GM12878 (cell line): Measurements from ENCODE around the gene SURF4. TPM values are rescaled to one million over a fixed set of nuclear protein-coding genes. Genes with fewer than 3 reads are reported as not detected.

ENCODE experiments used
- EP300 ChIP-seq, 2 experiments: fragments of 150-350 bp in 1 of 2; IDR thresholded peaks; 2 replicates each; pipeline ENCODE4 v1.6.1; 2011 to 2012; ENCODE audit warnings: low read depth in 2 of 2, low read length in 2 of 2, borderline replicate concordance in 1 of 2, improper control_type of control experiment in 1 of 2, inconsistent platforms in 1 of 2; ENCODE audit not compliant: control insufficient read depth in 1 of 2
- ETV6 ChIP-seq, 2 experiments: fragments of 450-650 bp in 1 of 2; IDR thresholded peaks in 1 of 2; conservative IDR thresholded peaks in 1 of 2; 2 replicates each; pipeline ENCODE4 v1.6.1; 2014; ENCODE audit warnings: antibody characterized with exemption in 1 of 2, borderline replicate concordance in 1 of 2, low read depth in 1 of 2, mild to moderate bottlenecking in 1 of 2, moderate library complexity in 1 of 2
- KAT2A ChIP-seq: conservative IDR thresholded peaks from 2 replicates; pipeline ENCODE4 v1.6.1; 2011; ENCODE audit warnings: low read depth, low read length; ENCODE audit not compliant: control insufficient read depth
- MYC ChIP-seq: IDR thresholded peaks from 2 replicates; pipeline ENCODE4 v1.6.1; 2011; ENCODE audit warnings: mild to moderate bottlenecking, low read length, moderate library complexity, inconsistent platforms; ENCODE audit not compliant: insufficient read depth, insufficient replicate concordance, insufficient read length, severe bottlenecking
- NFXL1 ChIP-seq: fragments of 450-650 bp; IDR thresholded peaks from 2 replicates; pipeline ENCODE4 v1.6.1; 2017; ENCODE audit warnings: antibody characterized with exemption, mild to moderate bottlenecking, borderline replicate concordance
- RAD21 ChIP-seq: IDR thresholded peaks from 2 replicates; pipeline ENCODE4 v1.6.1; 2011; ENCODE audit warnings: mild to moderate bottlenecking, low read depth, low read length, moderate library complexity; ENCODE audit not compliant: insufficient read depth
- RBBP5 ChIP-seq: fragments of 200-600 bp; sonication (generic); conservative IDR thresholded peaks from 2 replicates; pipeline ENCODE4 v1.6.1; 2016
- SMAD1 ChIP-seq: fragments of 450-650 bp; IDR thresholded peaks from 2 replicates; pipeline ENCODE4 v1.6.1; 2018; ENCODE audit warnings: mild to moderate bottlenecking, low read depth; ENCODE audit not compliant: partially characterized antibody
- SPI1 ChIP-seq: IDR thresholded peaks from 2 replicates; pipeline ENCODE4 v1.6.1; 2011; ENCODE audit warnings: low read depth, mild to moderate bottlenecking, low read length, moderate library complexity, borderline replicate concordance; ENCODE audit not compliant: insufficient read depth
- TAF1 ChIP-seq: IDR thresholded peaks from 2 replicates; pipeline ENCODE4 v1.6.1; 2011; ENCODE audit warnings: mild to moderate bottlenecking, low read depth, low read length, borderline replicate concordance
- ZNF24 ChIP-seq: fragments of 450-650 bp; IDR thresholded peaks from 2 replicates; pipeline ENCODE4 v1.6.1; 2017; ENCODE audit warnings: antibody characterized with exemption, mild to moderate bottlenecking
- ZNF384 ChIP-seq: IDR thresholded peaks from 2 replicates; pipeline ENCODE4 v1.6.1; 2012; ENCODE audit warnings: low read depth, mild to moderate bottlenecking, low read length, improper control_type of control experiment, borderline replicate concordance
- polyA plus RNA-seq, 11 experiments: library from polyadenylated mRNA; depleted of rRNA in 4 of 11; unstranded in 6 of 11; stranded (reverse) in 5 of 11; fragments of >200 nt; fragmentation: Nextera tagmentation in 4 of 11; fragmentation: Illumina TruSeq in 1 of 11; extraction: Ambion mirVana in 4 of 11; extraction: Trizol in 1 of 11; gene quantifications; 1 replicate in 1 of 11; 2 replicates in 10 of 11; pipeline versions ENCODE4 v1.2.1 to v1.2.3, GENCODE V29; 2011 to 2016; ENCODE audit warnings: inconsistent platforms in 2 of 11, missing spikeins in 2 of 11, low read depth in 1 of 11
- total RNA-seq, 4 experiments: library from RNA; depleted of rRNA in 3 of 4; stranded (reverse); fragments of >200 nt in 3 of 4; fragmentation: Illumina TruSeq in 1 of 4; extraction: Trizol in 1 of 4; gene quantifications; 2 replicates each; pipeline versions ENCODE4 v1.2.1 to v1.2.3, GENCODE V29; 2013 to 2021
- TF ChIP-seq, protein P1 (sequence below): IDR thresholded peaks from 2 replicates; pipeline ENCODE4 v1.6.1; 2012; ENCODE audit warnings: low read depth, low read length, improper control_type of control experiment
- TF ChIP-seq, protein P2 (sequence below), 3 experiments: IDR thresholded peaks in 2 of 3; conservative IDR thresholded peaks in 1 of 3; 2 replicates each; pipeline ENCODE4 v1.5.1; 2011; ENCODE audit warnings: low read depth in 3 of 3, low read length in 3 of 3, mild to moderate bottlenecking in 3 of 3, control low read depth in 2 of 3, moderate library complexity in 2 of 3, inconsistent platforms in 1 of 3, mixed read lengths in 1 of 3; ENCODE audit not compliant: control insufficient read depth in 2 of 3, insufficient read depth in 1 of 3; ENCODE audit errors: extremely low read depth in 1 of 3
- TF ChIP-seq, protein P3 (sequence below): fragments of 450-650 bp; formaldehyde crosslinking; IDR thresholded peaks from 2 replicates; pipeline ENCODE4 v1.4.0; 2020; ENCODE audit warnings: mild to moderate bottlenecking, moderate library complexity
- TF ChIP-seq, protein P4 (sequence below): IDR thresholded peaks from 2 replicates; pipeline ENCODE4 v1.6.1; 2011; ENCODE audit warnings: mild to moderate bottlenecking, low read depth, low read length, moderate library complexity; ENCODE audit not compliant: insufficient replicate concordance
- TF ChIP-seq, protein P5 (sequence below): fragments of 450-650 bp; formaldehyde crosslinking; IDR thresholded peaks from 2 replicates; pipeline ENCODE4 v1.5.0; 2022; ENCODE audit warnings: mild to moderate bottlenecking, missing genetic modification characterization

SURF4 gene
- total and polyA plus RNA-seq, 10 of the 15 experiments (the other 5 are each of a cell fraction or from before 2014, with no cell fraction given): 6.4 to 134 (median 78.7) TPM

DNA sequence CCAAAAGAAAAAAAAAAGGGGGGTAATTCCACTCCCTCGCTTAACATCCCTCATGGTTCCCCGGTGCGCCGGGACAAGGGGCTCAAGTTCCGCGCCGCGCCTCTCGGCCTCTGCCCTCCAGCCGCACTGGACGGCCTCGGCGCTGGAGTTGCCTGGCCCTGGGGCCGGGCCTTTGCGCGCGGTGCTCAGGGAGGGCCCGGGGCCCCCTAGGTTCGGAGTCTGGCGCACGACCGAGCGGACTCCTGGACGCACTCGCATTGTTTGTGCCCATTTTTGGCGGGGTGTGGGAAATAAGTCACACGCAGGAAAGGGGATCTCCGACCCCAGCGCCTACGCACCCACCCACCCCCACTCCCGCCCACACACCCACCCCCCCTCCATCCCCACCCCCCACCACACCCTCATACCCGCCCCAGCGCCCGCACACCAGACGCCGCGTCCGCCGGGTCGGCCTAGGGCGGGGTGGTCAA lies 28.3 kb downstream of the SURF4 start (continued):
- TF ChIP-seq, protein P1, sequence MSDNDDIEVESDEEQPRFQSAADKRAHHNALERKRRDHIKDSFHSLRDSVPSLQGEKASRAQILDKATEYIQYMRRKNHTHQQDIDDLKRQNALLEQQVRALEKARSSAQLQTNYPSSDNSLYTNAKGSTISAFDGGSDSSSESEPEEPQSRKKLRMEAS: 0 out of 2 replicates have a peak, but pooled peaks have one; percentile 0
- no peak for TF ChIP-seq EP300 (IDR thresholded peaks at IDR 0.05; ENCODE audit: borderline replicate concordance in 1 of 2, control insufficient read depth in 1 of 2, low read depth in 2 of 2, low read length in 2 of 2)
- no peak for TF ChIP-seq RBBP5
- TF ChIP-seq, protein P2, sequence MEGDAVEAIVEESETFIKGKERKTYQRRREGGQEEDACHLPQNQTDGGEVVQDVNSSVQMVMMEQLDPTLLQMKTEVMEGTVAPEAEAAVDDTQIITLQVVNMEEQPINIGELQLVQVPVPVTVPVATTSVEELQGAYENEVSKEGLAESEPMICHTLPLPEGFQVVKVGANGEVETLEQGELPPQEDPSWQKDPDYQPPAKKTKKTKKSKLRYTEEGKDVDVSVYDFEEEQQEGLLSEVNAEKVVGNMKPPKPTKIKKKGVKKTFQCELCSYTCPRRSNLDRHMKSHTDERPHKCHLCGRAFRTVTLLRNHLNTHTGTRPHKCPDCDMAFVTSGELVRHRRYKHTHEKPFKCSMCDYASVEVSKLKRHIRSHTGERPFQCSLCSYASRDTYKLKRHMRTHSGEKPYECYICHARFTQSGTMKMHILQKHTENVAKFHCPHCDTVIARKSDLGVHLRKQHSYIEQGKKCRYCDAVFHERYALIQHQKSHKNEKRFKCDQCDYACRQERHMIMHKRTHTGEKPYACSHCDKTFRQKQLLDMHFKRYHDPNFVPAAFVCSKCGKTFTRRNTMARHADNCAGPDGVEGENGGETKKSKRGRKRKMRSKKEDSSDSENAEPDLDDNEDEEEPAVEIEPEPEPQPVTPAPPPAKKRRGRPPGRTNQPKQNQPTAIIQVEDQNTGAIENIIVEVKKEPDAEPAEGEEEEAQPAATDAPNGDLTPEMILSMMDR (IDR thresholded peaks at IDR 0.05 in 2 of 3, conservative IDR thresholded peaks at IDR 0.05 in 1 of 3; ENCODE audit: control insufficient read depth in 2 of 3, extremely low read depth in 1 of 3, insufficient read depth in 1 of 3, low read depth in 3 of 3, low read length in 3 of 3): 0 out of 6 replicates have a peak, but pooled peaks of 1 of the 3 experiments have one; percentile 1
- no peak for TF ChIP-seq KAT2A
- TF ChIP-seq MYC: no peak
- no peak; the same call in 1 of the 2 replicates for TF ChIP-seq TAF1
- TF ChIP-seq SPI1: no peak
- TF ChIP-seq RAD21: no peak
- TF ChIP-seq NFXL1: no peak
- TF ChIP-seq, protein P3, sequence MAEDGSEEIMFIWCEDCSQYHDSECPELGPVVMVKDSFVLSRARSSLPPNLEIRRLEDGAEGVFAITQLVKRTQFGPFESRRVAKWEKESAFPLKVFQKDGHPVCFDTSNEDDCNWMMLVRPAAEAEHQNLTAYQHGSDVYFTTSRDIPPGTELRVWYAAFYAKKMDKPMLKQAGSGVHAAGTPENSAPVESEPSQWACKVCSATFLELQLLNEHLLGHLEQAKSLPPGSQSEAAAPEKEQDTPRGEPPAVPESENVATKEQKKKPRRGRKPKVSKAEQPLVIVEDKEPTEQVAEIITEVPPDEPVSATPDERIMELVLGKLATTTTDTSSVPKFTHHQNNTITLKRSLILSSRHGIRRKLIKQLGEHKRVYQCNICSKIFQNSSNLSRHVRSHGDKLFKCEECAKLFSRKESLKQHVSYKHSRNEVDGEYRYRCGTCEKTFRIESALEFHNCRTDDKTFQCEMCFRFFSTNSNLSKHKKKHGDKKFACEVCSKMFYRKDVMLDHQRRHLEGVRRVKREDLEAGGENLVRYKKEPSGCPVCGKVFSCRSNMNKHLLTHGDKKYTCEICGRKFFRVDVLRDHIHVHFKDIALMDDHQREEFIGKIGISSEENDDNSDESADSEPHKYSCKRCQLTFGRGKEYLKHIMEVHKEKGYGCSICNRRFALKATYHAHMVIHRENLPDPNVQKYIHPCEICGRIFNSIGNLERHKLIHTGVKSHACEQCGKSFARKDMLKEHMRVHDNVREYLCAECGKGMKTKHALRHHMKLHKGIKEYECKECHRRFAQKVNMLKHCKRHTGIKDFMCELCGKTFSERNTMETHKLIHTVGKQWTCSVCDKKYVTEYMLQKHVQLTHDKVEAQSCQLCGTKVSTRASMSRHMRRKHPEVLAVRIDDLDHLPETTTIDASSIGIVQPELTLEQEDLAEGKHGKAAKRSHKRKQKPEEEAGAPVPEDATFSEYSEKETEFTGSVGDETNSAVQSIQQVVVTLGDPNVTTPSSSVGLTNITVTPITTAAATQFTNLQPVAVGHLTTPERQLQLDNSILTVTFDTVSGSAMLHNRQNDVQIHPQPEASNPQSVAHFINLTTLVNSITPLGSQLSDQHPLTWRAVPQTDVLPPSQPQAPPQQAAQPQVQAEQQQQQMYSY (CRISPR knock-in tag): no peak
- no peak for TF ChIP-seq ETV6 (conservative IDR thresholded peaks at IDR 0.05 in 1 of 2, IDR thresholded peaks at IDR 0.05 in 1 of 2; ENCODE audit: borderline replicate concordance in 1 of 2, low read depth in 1 of 2)
- TF ChIP-seq, protein P4, sequence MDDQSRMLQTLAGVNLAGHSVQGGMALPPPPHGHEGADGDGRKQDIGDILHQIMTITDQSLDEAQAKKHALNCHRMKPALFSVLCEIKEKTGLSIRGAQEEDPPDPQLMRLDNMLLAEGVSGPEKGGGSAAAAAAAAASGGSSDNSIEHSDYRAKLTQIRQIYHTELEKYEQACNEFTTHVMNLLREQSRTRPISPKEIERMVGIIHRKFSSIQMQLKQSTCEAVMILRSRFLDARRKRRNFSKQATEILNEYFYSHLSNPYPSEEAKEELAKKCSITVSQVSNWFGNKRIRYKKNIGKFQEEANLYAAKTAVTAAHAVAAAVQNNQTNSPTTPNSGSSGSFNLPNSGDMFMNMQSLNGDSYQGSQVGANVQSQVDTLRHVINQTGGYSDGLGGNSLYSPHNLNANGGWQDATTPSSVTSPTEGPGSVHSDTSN: no peak
- TF ChIP-seq ZNF24: no peak
- TF ChIP-seq, protein P5, sequence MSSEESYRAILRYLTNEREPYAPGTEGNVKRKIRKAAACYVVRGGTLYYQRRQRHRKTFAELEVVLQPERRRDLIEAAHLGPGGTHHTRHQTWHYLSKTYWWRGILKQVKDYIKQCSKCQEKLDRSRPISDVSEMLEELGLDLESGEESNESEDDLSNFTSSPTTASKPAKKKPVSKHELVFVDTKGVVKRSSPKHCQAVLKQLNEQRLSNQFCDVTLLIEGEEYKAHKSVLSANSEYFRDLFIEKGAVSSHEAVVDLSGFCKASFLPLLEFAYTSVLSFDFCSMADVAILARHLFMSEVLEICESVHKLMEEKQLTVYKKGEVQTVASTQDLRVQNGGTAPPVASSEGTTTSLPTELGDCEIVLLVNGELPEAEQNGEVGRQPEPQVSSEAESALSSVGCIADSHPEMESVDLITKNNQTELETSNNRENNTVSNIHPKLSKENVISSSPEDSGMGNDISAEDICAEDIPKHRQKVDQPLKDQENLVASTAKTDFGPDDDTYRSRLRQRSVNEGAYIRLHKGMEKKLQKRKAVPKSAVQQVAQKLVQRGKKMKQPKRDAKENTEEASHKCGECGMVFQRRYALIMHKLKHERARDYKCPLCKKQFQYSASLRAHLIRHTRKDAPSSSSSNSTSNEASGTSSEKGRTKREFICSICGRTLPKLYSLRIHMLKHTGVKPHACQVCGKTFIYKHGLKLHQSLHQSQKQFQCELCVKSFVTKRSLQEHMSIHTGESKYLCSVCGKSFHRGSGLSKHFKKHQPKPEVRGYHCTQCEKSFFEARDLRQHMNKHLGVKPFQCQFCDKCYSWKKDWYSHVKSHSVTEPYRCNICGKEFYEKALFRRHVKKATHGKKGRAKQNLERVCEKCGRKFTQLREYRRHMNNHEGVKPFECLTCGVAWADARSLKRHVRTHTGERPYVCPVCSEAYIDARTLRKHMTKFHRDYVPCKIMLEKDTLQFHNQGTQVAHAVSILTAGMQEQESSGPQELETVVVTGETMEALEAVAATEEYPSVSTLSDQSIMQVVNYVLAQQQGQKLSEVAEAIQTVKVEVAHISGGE (CRISPR knock-in tag): no peak
- TF ChIP-seq SMAD1: no peak
- no peak for TF ChIP-seq ZNF384
